Measurements from ENCODE around the gene PSD4. TPM values are rescaled to one million over a fixed set of nuclear protein-coding genes. Genes with fewer than 3 reads are reported as not detected.

The PSD4 gene
- total and polyA plus RNA-seq, 2 of the 4 experiments (the other 2 are of a cell fraction), result 0.36 to 0.70 TPM

DNA sequence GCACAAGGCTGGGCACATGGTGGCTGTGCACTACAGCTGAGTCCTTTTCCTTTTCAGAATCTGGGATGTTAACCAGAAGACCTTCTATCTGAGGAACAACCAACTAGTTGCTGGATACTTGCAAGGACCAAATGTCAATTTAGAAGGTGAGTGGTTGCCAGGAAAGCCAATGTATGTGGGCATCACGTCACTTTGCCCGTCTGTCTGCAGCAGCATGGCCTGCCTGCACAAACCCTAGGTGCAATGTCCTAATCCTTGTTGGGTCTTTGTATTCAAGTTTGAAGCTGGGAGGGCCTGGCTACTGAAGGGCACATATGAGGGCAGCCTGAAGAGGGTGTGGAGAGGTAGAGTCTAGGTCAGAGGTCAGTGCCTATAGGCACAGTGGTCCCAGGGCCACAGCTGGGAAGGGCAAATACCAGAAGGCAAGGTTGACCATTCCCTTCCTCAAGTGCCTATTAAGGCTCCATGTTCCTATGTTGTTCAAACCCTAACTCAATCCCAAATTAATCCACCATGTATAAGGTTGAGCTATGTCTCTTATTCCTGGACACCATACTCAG is 44.2 kb upstream of the PSD4 start:
- H3K27me3 ChIP-seq (ENCODE audit: control insufficient read depth, insufficient read depth, low read length), result peaks cover 24% of the 10 kb centered on the region
- H3K9me1 ChIP-seq (ENCODE audit: insufficient read depth, low read length), result no peaks in the 10 kb centered on the region
- H3K18ac ChIP-seq (ENCODE audit: low read depth, low read length), result no peak overlapping the region
- H2AK5ac ChIP-seq (ENCODE audit: low read depth, low read length), result no peak overlapping the region
- no peak overlapping the region for H3K4ac ChIP-seq (ENCODE audit: low read depth, low read length)
- no peak overlapping the region for H4K8ac ChIP-seq (ENCODE audit: low read depth in 2 of 2, low read length in 2 of 2)
- H2BK20ac ChIP-seq (ENCODE audit: low read depth, low read length), result no peak overlapping the region
- H3K4me2 ChIP-seq (ENCODE audit: low read depth, low read length), result no peak overlapping the region
- H3K79me1 ChIP-seq (ENCODE audit: low read depth in 1 of 2, low read length in 2 of 2), result no peaks in the 10 kb centered on the region
- no peak overlapping the region for H3K4me3 ChIP-seq (ENCODE audit: insufficient read depth, low read depth, low read length)
- H3K23ac ChIP-seq (ENCODE audit: low read depth, low read length), result no peak overlapping the region
- H4K20me1 ChIP-seq (ENCODE audit: insufficient read depth, low read length), result no peaks in the 10 kb centered on the region
- dilution Hi-C loops (cut with HindIII; ENCODE audit: low sequenced_read_pairs, unreplicated experiment), result no loop called here
- no peak overlapping the region for H2AFZ ChIP-seq (replicated peaks; ENCODE audit: low read length, poor library complexity)
- TF ChIP-seq MAFK (IDR thresholded peaks at IDR 0.05; ENCODE audit: low read depth, low read length) (no peak), BHLHE40 (IDR thresholded peaks at IDR 0.05; ENCODE audit: low read depth, low read length) (no peak), MAZ (IDR thresholded peaks at IDR 0.05; ENCODE audit: borderline replicate concordance, low read depth, low read length) (no peak), MXI1 (IDR thresholded peaks at IDR 0.05; ENCODE audit: borderline replicate concordance, low read depth, low read length) (no peak), CHD1 (IDR thresholded peaks at IDR 0.05; ENCODE audit: low read depth, low read length) (no peak), POLR2A (IDR thresholded peaks at IDR 0.05; ENCODE audit: low read depth, low read length) (no peak), CEBPB (IDR thresholded peaks at IDR 0.05; ENCODE audit: low read depth, low read length) (no peak), NFE2L2 (IDR thresholded peaks at IDR 0.05; ENCODE audit: low read depth, low read length) (no peak), RFX5 (IDR thresholded peaks at IDR 0.05; ENCODE audit: low read depth, low read length) (no peak), SMC3 (IDR thresholded peaks at IDR 0.05; ENCODE audit: low read depth, low read length) (no peak), RCOR1 (IDR thresholded peaks at IDR 0.05; ENCODE audit: insufficient replicate concordance, low read length) (no peak)
- TF ChIP-seq, protein P1, sequence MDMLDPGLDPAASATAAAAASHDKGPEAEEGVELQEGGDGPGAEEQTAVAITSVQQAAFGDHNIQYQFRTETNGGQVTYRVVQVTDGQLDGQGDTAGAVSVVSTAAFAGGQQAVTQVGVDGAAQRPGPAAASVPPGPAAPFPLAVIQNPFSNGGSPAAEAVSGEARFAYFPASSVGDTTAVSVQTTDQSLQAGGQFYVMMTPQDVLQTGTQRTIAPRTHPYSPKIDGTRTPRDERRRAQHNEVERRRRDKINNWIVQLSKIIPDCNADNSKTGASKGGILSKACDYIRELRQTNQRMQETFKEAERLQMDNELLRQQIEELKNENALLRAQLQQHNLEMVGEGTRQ (IDR thresholded peaks at IDR 0.05; ENCODE audit: low read depth, low read length), result no peak
- TF ChIP-seq, protein P2, sequence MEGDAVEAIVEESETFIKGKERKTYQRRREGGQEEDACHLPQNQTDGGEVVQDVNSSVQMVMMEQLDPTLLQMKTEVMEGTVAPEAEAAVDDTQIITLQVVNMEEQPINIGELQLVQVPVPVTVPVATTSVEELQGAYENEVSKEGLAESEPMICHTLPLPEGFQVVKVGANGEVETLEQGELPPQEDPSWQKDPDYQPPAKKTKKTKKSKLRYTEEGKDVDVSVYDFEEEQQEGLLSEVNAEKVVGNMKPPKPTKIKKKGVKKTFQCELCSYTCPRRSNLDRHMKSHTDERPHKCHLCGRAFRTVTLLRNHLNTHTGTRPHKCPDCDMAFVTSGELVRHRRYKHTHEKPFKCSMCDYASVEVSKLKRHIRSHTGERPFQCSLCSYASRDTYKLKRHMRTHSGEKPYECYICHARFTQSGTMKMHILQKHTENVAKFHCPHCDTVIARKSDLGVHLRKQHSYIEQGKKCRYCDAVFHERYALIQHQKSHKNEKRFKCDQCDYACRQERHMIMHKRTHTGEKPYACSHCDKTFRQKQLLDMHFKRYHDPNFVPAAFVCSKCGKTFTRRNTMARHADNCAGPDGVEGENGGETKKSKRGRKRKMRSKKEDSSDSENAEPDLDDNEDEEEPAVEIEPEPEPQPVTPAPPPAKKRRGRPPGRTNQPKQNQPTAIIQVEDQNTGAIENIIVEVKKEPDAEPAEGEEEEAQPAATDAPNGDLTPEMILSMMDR (conservative IDR thresholded peaks at IDR 0.05; ENCODE audit: low read depth, low read length), result no peak
- 48% methylated on average over 2 of the region's 2 CpGs; no CpG with 5 or more reads in 1 of the 2 experiments for WGBS, 2 experiments (ENCODE audit: extremely low coverage in 2 of 2, insufficient read length in 1 of 2)
- H3K4me1 ChIP-seq (ENCODE audit: control insufficient read depth, insufficient read depth, low read length), result no peaks in the 10 kb centered on the region
- no peak overlapping the region for H2BK120ac ChIP-seq (ENCODE audit: low read depth, low read length)
- H2BK5ac ChIP-seq (ENCODE audit: low read depth, low read length, poor library complexity, severe bottlenecking), result no peak overlapping the region
- BruUV-seq (replicated peaks), result no TSS peak
- no peak overlapping the region for H4K91ac ChIP-seq (ENCODE audit: insufficient read depth, low read depth, low read length)
- H3K36me3 ChIP-seq (ENCODE audit: control insufficient read depth, insufficient read depth, low read length), result no peaks in the 10 kb centered on the region
- no peak overlapping the region for H3K14ac ChIP-seq (replicated peaks; ENCODE audit: low read depth, low read length)
- H3K56ac ChIP-seq (ENCODE audit: extremely low read depth, insufficient read depth, low read length), result no peak overlapping the region
- DNase-seq (no peak), ATAC-seq (ENCODE audit: low read depth) (no peak)
- in situ Hi-C loops (cut with MboI; ENCODE audit: low sequenced_read_pairs), result no loop called here
- no peak overlapping the region for H2BK15ac ChIP-seq (ENCODE audit: low read depth, low read length)
- ChIA-PET POLR2A (ENCODE audit: unreplicated experiment) (no interaction called here), CTCF (interaction anchor here (0.5 kb wide), 1 partner anchor 9 kb away, joined by 3 read pairs; no protein-coding TSS in a partner anchor)
- no peaks in the 10 kb centered on the region for H3K9me3 ChIP-seq (ENCODE audit: control insufficient read depth, insufficient read depth, low read length)
- no peak overlapping the region for H3K9ac ChIP-seq (ENCODE audit: low read depth, low read length)
- intact Hi-C loops (cut with micrococcal nuclease), result no loop called here
- H4K5ac ChIP-seq (ENCODE audit: low read depth, low read length), result no peak overlapping the region
- no peak overlapping the region for H3K27ac ChIP-seq (ENCODE audit: insufficient read depth, low read length)
- no peak overlapping the region for H2AK9ac ChIP-seq (replicated peaks; ENCODE audit: low read depth, low read length, poor library complexity)
